Hepatocyte (in vitro differentiated cells): ENCODE measurements around the gene ALDH4A1. TPM values are rescaled to one million over a fixed set of nuclear protein-coding genes. Genes with fewer than 3 reads are reported as not detected.

Experiments used
- DNase-seq: peaks from one replicate; pipeline ENCODE4 v3.0.0-alpha.2; 2016; ENCODE audit warnings: low spot score
- H2AFZ ChIP-seq: fragments of 200-600 bp; sonication (generic); 2 replicates; pipeline ENCODE4 v1.6.0; 2016; ENCODE audit warnings: antibody characterized with exemption, mild to moderate bottlenecking
- H3K27ac ChIP-seq: fragments of 200-600 bp; sonication (generic); 2 replicates; pipeline ENCODE4 v1.5.1; 2016; ENCODE audit warnings: mild to moderate bottlenecking
- H3K27me3 ChIP-seq: fragments of 200-600 bp; sonication (generic); 2 replicates; pipeline ENCODE4 v1.6.1; 2016
- H3K36me3 ChIP-seq: fragments of 200-600 bp; sonication (generic); replicated peaks from 2 replicates; pipeline ENCODE4 v1.5.1; 2016; ENCODE audit warnings: low read depth; ENCODE audit not compliant: insufficient read depth
- H3K4me1 ChIP-seq: fragments of 200-600 bp; sonication (generic); 2 replicates; pipeline ENCODE4 v1.5.1; 2016; ENCODE audit warnings: mild to moderate bottlenecking, moderate library complexity; ENCODE audit not compliant: insufficient read depth
- H3K4me2 ChIP-seq: fragments of 200-600 bp; sonication (generic); 2 replicates; pipeline ENCODE4 v1.6.0; 2016
- H3K4me3 ChIP-seq: fragments of 200-600 bp; sonication (generic); 2 replicates; pipeline ENCODE4 v1.5.1; 2016; ENCODE audit warnings: mild to moderate bottlenecking
- H3K79me2 ChIP-seq: fragments of 200-600 bp; sonication (generic); 2 replicates; pipeline ENCODE4 v1.6.0; 2017; ENCODE audit warnings: mild to moderate bottlenecking
- H3K9me2 ChIP-seq: fragments of 200-600 bp; sonication (generic); replicated peaks from 2 replicates; pipeline ENCODE4 v1.6.0; 2017; ENCODE audit warnings: mild to moderate bottlenecking; ENCODE audit not compliant: insufficient read depth
- H3K9me3 ChIP-seq: fragments of 200-600 bp; sonication (generic); 2 replicates; pipeline ENCODE4 v1.5.1; 2016; ENCODE audit warnings: low read depth, mild to moderate bottlenecking
- H4K20me1 ChIP-seq: fragments of 200-600 bp; sonication (generic); 2 replicates; pipeline ENCODE4 v1.6.0; 2016; ENCODE audit warnings: mild to moderate bottlenecking; ENCODE audit not compliant: insufficient read depth, poor library complexity, severe bottlenecking
- CTCF ChIP-seq: fragments of 200-600 bp; sonication (generic); IDR thresholded peaks from 2 replicates; pipeline ENCODE4 v1.5.1; 2016; ENCODE audit warnings: antibody characterized with exemption, mild to moderate bottlenecking; ENCODE audit not compliant: poor library complexity
- EZH2 ChIP-seq: fragments of 200-600 bp; sonication (generic); IDR thresholded peaks from 2 replicates; pipeline ENCODE4 v1.6.1; 2016; ENCODE audit warnings: antibody characterized with exemption, mild to moderate bottlenecking, borderline replicate concordance
- EZH2phosphoT487 ChIP-seq: fragments of 200-600 bp; sonication (generic); IDR thresholded peaks from one replicate; pipeline ENCODE4 v1.6.1; 2018; ENCODE audit warnings: antibody characterized with exemption, mild to moderate bottlenecking, low read depth, moderate library complexity; ENCODE audit not compliant: unreplicated experiment, severe bottlenecking
- WGBS: methylation state at CpG from one replicate; pipeline ENCODE4 v1.1.6; 2016; ENCODE audit warnings: low lambda C conversion rate; ENCODE audit errors: missing lambda C conversion rate; 5-methylcytosine and 5-hydroxymethylcytosine counted together
- polyA plus RNA-seq: library from polyadenylated mRNA; unstranded; fragments of >200 nt; fragmentation: Nextera tagmentation; extraction: Ambion mirVana; gene quantifications from 2 replicates; pipeline ENCODE4 v1.2.1, GENCODE V29; 2016
- total RNA-seq: library from RNA; depleted of rRNA; stranded (reverse); fragments of >200 nt; gene quantifications from 2 replicates; pipeline ENCODE4 v1.2.3, GENCODE V29; 2014

ALDH4A1 gene
- total and polyA plus RNA-seq, 2 experiments from 2014 or later = 41.4 to 49.1 TPM

- WGBS = 81% methylated on average over 4 of the region's 4 CpGs
- no peaks in the 10 kb centered on the region for H3K27me3 ChIP-seq
- H3K9me2 ChIP-seq = no peaks in the 10 kb centered on the region
- no peaks in the 10 kb centered on the region for H3K36me3 ChIP-seq
- H3K4me3 ChIP-seq = no peak within 1 kb of the TSS
- no peaks in the 10 kb centered on the region for H3K79me2 ChIP-seq
- H3K4me1 ChIP-seq = no peaks in the 10 kb centered on the region
- H3K4me2 ChIP-seq = no peak within 1 kb of the TSS
- H3K27ac ChIP-seq = no peak within 1 kb of the TSS
- H3K9me3 ChIP-seq = no peaks in the 10 kb centered on the region
- no peak for DNase-seq
- H4K20me1 ChIP-seq = no peaks in the 10 kb centered on the region
- TF ChIP-seq EZH2 (no peak), CTCF (no peak), EZH2phosphoT487 (no peak)
- no peak within 1 kb of the TSS for H2AFZ ChIP-seq
These were observed 42.8 kb downstream of the ALDH4A1 start, which contains the start of gene TAS1R2 for GRCh38 chr1:18859560-18859959. Gene TAS1R2, minus strand, starts transcription at chr1:18859660. Its CDS starts 0 bp downstream, at chr1:18859660.

- H3K27ac ChIP-seq = no peak overlapping the region
- no peak overlapping the region for H3K4me3 ChIP-seq
- H3K27me3 ChIP-seq = peaks cover 6% of the 10 kb centered on the region
- H3K79me2 ChIP-seq = no peaks in the 10 kb centered on the region
- no peaks in the 10 kb centered on the region for H3K9me3 ChIP-seq
- no peak overlapping the region for H2AFZ ChIP-seq
- no peaks in the 10 kb centered on the region for H3K36me3 ChIP-seq
- WGBS = 95% methylated on average over 7 of the region's 7 CpGs
- no peaks in the 10 kb centered on the region for H3K9me2 ChIP-seq
- no peaks in the 10 kb centered on the region for H4K20me1 ChIP-seq
- no peak for DNase-seq
- no peaks in the 10 kb centered on the region for H3K4me1 ChIP-seq
- no peak for TF ChIP-seq CTCF
- TF ChIP-seq EZH2 = no peak
- no peak for TF ChIP-seq EZH2phosphoT487
- no peak overlapping the region for H3K4me2 ChIP-seq
These were observed 44.2 kb downstream of the ALDH4A1 start for GRCh38 chr1:18858070-18858688.

- no peak overlapping the region for H3K4me3 ChIP-seq
- no peaks in the 10 kb centered on the region for H3K4me1 ChIP-seq
- peaks cover 16% of the 10 kb centered on the region for H3K27me3 ChIP-seq
- H3K9me2 ChIP-seq = no peaks in the 10 kb centered on the region
- no peaks in the 10 kb centered on the region for H3K9me3 ChIP-seq
- no peak overlapping the region for H2AFZ ChIP-seq
- H4K20me1 ChIP-seq = no peaks in the 10 kb centered on the region
- WGBS = 97% methylated on average over 1 of the region's 1 CpG
- no peaks in the 10 kb centered on the region for H3K36me3 ChIP-seq
- no peak overlapping the region for H3K4me2 ChIP-seq
- H3K79me2 ChIP-seq = no peaks in the 10 kb centered on the region
- no peak for TF ChIP-seq EZH2
- TF ChIP-seq EZH2phosphoT487 = no peak
- no peak for TF ChIP-seq CTCF
- H3K27ac ChIP-seq = no peak overlapping the region
- no peak for DNase-seq
These were observed 45.9 kb downstream of the ALDH4A1 start for GRCh38 chr1:18856435-18856834.
